HepG2 (cell line): ENCODE measurements around the gene MPPE1.

Experiments used
- CEBPB ChIP-seq: IDR thresholded peaks from 2 replicates; pipeline ENCODE4 v1.6.1; 2011; ENCODE audit warnings: low read depth, low read length, improper control_type of control experiment, borderline replicate concordance
- CHD2 ChIP-seq: IDR thresholded peaks from 2 replicates; pipeline ENCODE4 v1.6.1; 2011; ENCODE audit warnings: low read depth, low read length, improper control_type of control experiment
- FOXK2 ChIP-seq: fragments of 450-650 bp; IDR thresholded peaks from 2 replicates; pipeline ENCODE4 v1.6.1; 2016
- GABPA ChIP-seq, 2 experiments: IDR thresholded peaks; 2 replicates each; pipeline ENCODE4 v1.6.1; 2011 to 2016; ENCODE audit warnings: low read depth in 2 of 2, low read length in 1 of 2, missing biosample characterization in 1 of 2, missing genetic modification characterization in 1 of 2
- MLLT10 ChIP-seq: sonication (generic); formaldehyde crosslinking; IDR thresholded peaks from 2 replicates; pipeline ENCODE4 v1.4.0; 2020; ENCODE audit warnings: missing genetic modification reagents
- MZF1 ChIP-seq: sonication (generic); formaldehyde crosslinking; IDR thresholded peaks from 2 replicates; pipeline ENCODE4 v1.8.1; 2023; ENCODE audit warnings: mild to moderate bottlenecking, missing genetic modification reagents, borderline replicate concordance
- NR3C1 ChIP-seq: sonication (generic); formaldehyde crosslinking; IDR thresholded peaks from 2 replicates; pipeline ENCODE4 v1.4.0; 2020; ENCODE audit warnings: missing genetic modification reagents
- RXRA ChIP-seq: sonication (generic); formaldehyde crosslinking; IDR thresholded peaks from 2 replicates; pipeline ENCODE4 v1.5.1; 2020; ENCODE audit warnings: missing genetic modification reagents
- SALL2 ChIP-seq: sonication (generic); formaldehyde crosslinking; IDR thresholded peaks from 2 replicates; pipeline ENCODE4 v1.8.1; 2023; ENCODE audit warnings: mild to moderate bottlenecking, missing genetic modification reagents, inconsistent platforms
- SMAD1 ChIP-seq: sonication (generic); formaldehyde crosslinking; IDR thresholded peaks from 2 replicates; pipeline ENCODE4 v1.4.0; 2020; ENCODE audit warnings: missing genetic modification reagents, low read depth, mild to moderate bottlenecking, borderline replicate concordance
- TAF1 ChIP-seq: sonication (generic); formaldehyde crosslinking; IDR thresholded peaks from 2 replicates; pipeline ENCODE4 v1.4.0; 2020; ENCODE audit warnings: missing genetic modification reagents
- ZNF891 ChIP-seq: sonication (generic); formaldehyde crosslinking; IDR thresholded peaks from 2 replicates; pipeline ENCODE4 v1.5.0; 2020; ENCODE audit warnings: mild to moderate bottlenecking, missing genetic modification reagents

DNA sequence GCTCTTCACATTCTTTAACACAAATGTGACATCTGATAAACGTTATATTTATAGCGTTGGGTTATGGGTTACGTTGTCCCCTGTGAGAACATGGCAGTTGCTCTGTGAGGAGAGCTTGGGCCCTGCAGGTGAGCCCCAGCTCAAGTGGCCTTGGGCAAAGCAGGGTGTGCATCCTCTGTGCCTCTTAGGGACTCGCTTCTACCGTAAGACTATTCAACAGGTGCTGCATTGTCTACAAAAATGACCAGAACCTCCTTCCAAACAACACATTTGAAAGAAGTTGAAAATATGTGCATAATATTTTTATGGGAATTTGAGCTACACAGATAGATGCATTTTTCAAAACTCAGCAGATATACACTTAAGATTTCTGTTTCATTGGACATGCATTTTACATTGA lies 73.3 kb downstream of the MPPE1 start:
- no peak for TF ChIP-seq GABPA (IDR thresholded peaks at IDR 0.05; ENCODE audit: low read depth, low read length)
- TF ChIP-seq GABPA (CRISPR knock-in tag; IDR thresholded peaks at IDR 0.05; ENCODE audit: low read depth) = no peak
- TF ChIP-seq CHD2 = no peak
- TF ChIP-seq CEBPB = no peak
- TF ChIP-seq FOXK2 = no peak
- TF ChIP-seq RXRA (CRISPR knock-in tag) = no peak
- TF ChIP-seq SMAD1 (CRISPR knock-in tag) = no peak
- no peak for TF ChIP-seq ZNF891
- no peak for TF ChIP-seq TAF1
- no peak for TF ChIP-seq NR3C1
- no peak for TF ChIP-seq MZF1
- no peak for TF ChIP-seq MLLT10 (CRISPR knock-in tag)
- no peak for TF ChIP-seq SALL2 (CRISPR knock-in tag)
